PC-9 (cell line): ENCODE data around the gene CCDC30. TPM values are rescaled to one million over a fixed set of nuclear protein-coding genes. Genes with fewer than 3 reads are reported as not detected.

ENCODE experiments used
- BruUV-seq: library from RNA; stranded (reverse); fragments of 400-500 nt; replicated peaks from 2 replicates; lab custom pipeline; 2021; lab: Mats Ljungman, UMichigan
- CTCF ChIA-PET: fragments of 300-600 bp; sonication (Branson Sonifier 250); formaldehyde crosslinking; loops from one replicate; lab custom pipeline; 2022; ENCODE audit warnings: antibody characterized with exemption; lab: Charles Lee
- POLR2A ChIA-PET: fragments of 300-600 bp; sonication (Branson Sonifier 250); formaldehyde crosslinking; loops from one replicate; lab custom pipeline; 2022; ENCODE audit warnings: antibody characterized with exemption; ENCODE audit not compliant: unreplicated experiment; lab: Charles Lee
- DNase-seq, 2 experiments: peaks; one replicate each; pipeline versions ENCODE4 v3.0.0 to v3.0.0-alpha.2; 2015 to 2022; ENCODE audit warnings: mixed read lengths in 1 of 2
- H2AFZ ChIP-seq: fragments of 200-600 bp; sonication (generic); 2 replicates; pipeline ENCODE4 v1.8.1; 2017; ENCODE audit warnings: antibody characterized with exemption
- H3F3A ChIP-seq: fragments of 200-600 bp; sonication (generic); 2 replicates; pipeline ENCODE4 v1.8.1; 2017; ENCODE audit warnings: antibody characterized with exemption, mild to moderate bottlenecking, low read depth; ENCODE audit not compliant: insufficient read depth
- H3K27ac ChIP-seq: fragments of 200-600 bp; sonication (generic); 2 replicates; pipeline ENCODE4 v1.6.1; 2016; ENCODE audit warnings: mixed run types
- H3K27me3 ChIP-seq: fragments of 200-600 bp; sonication (generic); 2 replicates; pipeline ENCODE4 v1.6.1; 2016; ENCODE audit warnings: low read depth, mixed run types; ENCODE audit not compliant: insufficient read depth
- H3K36me3 ChIP-seq: fragments of 200-600 bp; sonication (generic); 2 replicates; pipeline ENCODE4 v1.6.1; 2016; ENCODE audit warnings: low read depth, mixed run types
- H3K4me1 ChIP-seq: fragments of 200-600 bp; sonication (generic); replicated peaks from 2 replicates; pipeline ENCODE4 v1.6.1; 2016; ENCODE audit warnings: mixed run types; ENCODE audit not compliant: insufficient read depth
- H3K4me2 ChIP-seq: fragments of 200-600 bp; sonication (generic); 2 replicates; pipeline ENCODE4 v1.6.1; 2017; ENCODE audit warnings: mixed run types
- H3K4me3 ChIP-seq: fragments of 200-600 bp; sonication (generic); 2 replicates; pipeline ENCODE4 v1.6.1; 2016; ENCODE audit warnings: mixed run types
- H3K79me2 ChIP-seq: fragments of 200-600 bp; sonication (generic); 2 replicates; pipeline ENCODE4 v1.6.1; 2017; ENCODE audit warnings: low read depth, mixed run types
- H3K9me2 ChIP-seq: fragments of 200-600 bp; sonication (generic); 2 replicates; pipeline ENCODE4 v1.8.1; 2017; ENCODE audit warnings: mild to moderate bottlenecking; ENCODE audit not compliant: insufficient read depth
- H3K9me3 ChIP-seq: fragments of 200-600 bp; sonication (generic); 2 replicates; pipeline ENCODE4 v1.8.1; 2016; ENCODE audit warnings: low read depth; ENCODE audit not compliant: insufficient read depth
- H4K20me1 ChIP-seq: fragments of 200-600 bp; sonication (generic); 2 replicates; pipeline ENCODE4 v1.8.1; 2017; ENCODE audit not compliant: insufficient read depth
- EZH2 ChIP-seq: fragments of 200-600 bp; sonication (generic); IDR thresholded peaks from 2 replicates; pipeline ENCODE4 v1.8.0; 2017; ENCODE audit warnings: antibody characterized with exemption, low read depth
- intact Hi-C: fragments of 100-400 bp; cut with micrococcal nuclease; formaldehyde crosslinking; loops from one replicate; pipeline ENCODE4 v1.10.0; 2022; ENCODE audit not compliant: unreplicated experiment
- total RNA-seq: library from RNA; stranded (reverse); gene quantifications from 2 replicates; pipeline ENCODE4 v1.2.3, GENCODE V29; 2021
- TF ChIP-seq, protein P1 (sequence below): fragments of 200-600 bp; sonication (generic); conservative IDR thresholded peaks from 2 replicates; pipeline ENCODE4 v1.6.1; 2017; ENCODE audit warnings: mixed run types, antibody characterized with exemption, mild to moderate bottlenecking, moderate library complexity

The CCDC30 gene
- total RNA-seq, 1 experiment from 2014 or later = 10.2 TPM

GRCh38 chr1:42675467-42675866 lies 212.4 kb downstream of the CCDC30 start:
- Histone ChIP-seq H2AFZ (no peak overlapping the region), H3K9me2 (no peaks in the 10 kb centered on the region), H3F3A (0 out of 2 replicates have a peak, but pooled peaks cover 3% of the 10 kb centered on the region), H3K9me3 (no peaks in the 10 kb centered on the region), H3K36me3 (no peaks in the 10 kb centered on the region), H3K79me2 (peaks cover 5% of the 10 kb centered on the region), H3K4me2 (no peak overlapping the region), H3K27me3 (no peaks in the 10 kb centered on the region), H3K4me1 (peaks cover 4% of the 10 kb centered on the region), H3K27ac (no peak overlapping the region), H3K4me3 (no peak overlapping the region), H4K20me1 (no peaks in the 10 kb centered on the region)
- ChIA-PET POLR2A (no interaction called here), CTCF (no interaction called here)
- no peak for DNase-seq
- no peak for TF ChIP-seq EZH2
- TF ChIP-seq, protein P1, sequence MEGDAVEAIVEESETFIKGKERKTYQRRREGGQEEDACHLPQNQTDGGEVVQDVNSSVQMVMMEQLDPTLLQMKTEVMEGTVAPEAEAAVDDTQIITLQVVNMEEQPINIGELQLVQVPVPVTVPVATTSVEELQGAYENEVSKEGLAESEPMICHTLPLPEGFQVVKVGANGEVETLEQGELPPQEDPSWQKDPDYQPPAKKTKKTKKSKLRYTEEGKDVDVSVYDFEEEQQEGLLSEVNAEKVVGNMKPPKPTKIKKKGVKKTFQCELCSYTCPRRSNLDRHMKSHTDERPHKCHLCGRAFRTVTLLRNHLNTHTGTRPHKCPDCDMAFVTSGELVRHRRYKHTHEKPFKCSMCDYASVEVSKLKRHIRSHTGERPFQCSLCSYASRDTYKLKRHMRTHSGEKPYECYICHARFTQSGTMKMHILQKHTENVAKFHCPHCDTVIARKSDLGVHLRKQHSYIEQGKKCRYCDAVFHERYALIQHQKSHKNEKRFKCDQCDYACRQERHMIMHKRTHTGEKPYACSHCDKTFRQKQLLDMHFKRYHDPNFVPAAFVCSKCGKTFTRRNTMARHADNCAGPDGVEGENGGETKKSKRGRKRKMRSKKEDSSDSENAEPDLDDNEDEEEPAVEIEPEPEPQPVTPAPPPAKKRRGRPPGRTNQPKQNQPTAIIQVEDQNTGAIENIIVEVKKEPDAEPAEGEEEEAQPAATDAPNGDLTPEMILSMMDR = no peak
- intact Hi-C loops = no loop called here
- BruUV-seq = no TSS peak

- Histone ChIP-seq H3K27ac (no peak overlapping the region), H2AFZ (no peak overlapping the region), H3K4me1 (peaks cover 10% of the 10 kb centered on the region), H3K4me3 (no peak overlapping the region), H4K20me1 (no peaks in the 10 kb centered on the region), H3F3A (0 out of 2 replicates have a peak, but pooled peaks cover 3% of the 10 kb centered on the region), H3K9me2 (no peaks in the 10 kb centered on the region), H3K79me2 (peaks cover 17% of the 10 kb centered on the region), H3K27me3 (no peaks in the 10 kb centered on the region), H3K36me3 (no peaks in the 10 kb centered on the region), H3K9me3 (no peaks in the 10 kb centered on the region), H3K4me2 (no peak overlapping the region)
- no peak for DNase-seq
- TF ChIP-seq, protein P1 = no peak
- TF ChIP-seq EZH2 = no peak
- intact Hi-C loops = no loop called here
- ChIA-PET CTCF (interaction anchor here (0.5 kb wide), 1 partner anchor 332 kb away, joined by 4 read pairs; no protein-coding TSS in a partner anchor), POLR2A (interaction anchor here (0.7 kb wide), 1 partner anchor 215 kb away, joined by 5 read pairs; no protein-coding TSS in a partner anchor)
- no TSS peak for BruUV-seq
Measured at GRCh38 chr1:42676534-42677087, 213.5 kb downstream of the CCDC30 start.

- ChIA-PET CTCF (no interaction called here), POLR2A (interaction anchor here (0.6 kb wide), 1 partner anchor 87 kb away, joined by 4 read pairs; the partner anchor contains the start of genes C1orf50 and P3H1)
- H2AFZ ChIP-seq = no peak overlapping the region
- peaks cover 14% of the 10 kb centered on the region for H4K20me1 ChIP-seq
- H3F3A ChIP-seq = peaks cover 6% of the 10 kb centered on the region; the same call in 1 of the 2 replicates
- H3K27me3 ChIP-seq = no peaks in the 10 kb centered on the region
- no peak overlapping the region for H3K27ac ChIP-seq
- H3K4me1 ChIP-seq = peaks cover 16% of the 10 kb centered on the region
- H3K79me2 ChIP-seq = peaks cover 35% of the 10 kb centered on the region
- H3K9me3 ChIP-seq = no peaks in the 10 kb centered on the region
- H3K4me3 ChIP-seq = no peak overlapping the region
- intact Hi-C loops = no loop called here
- H3K36me3 ChIP-seq = peaks cover 9% of the 10 kb centered on the region; the same call in 1 of the 2 replicates
- no TSS peak for BruUV-seq
- no peaks in the 10 kb centered on the region for H3K9me2 ChIP-seq
- TF ChIP-seq EZH2 = no peak
- TF ChIP-seq, protein P1 = no peak
- no peak overlapping the region for H3K4me2 ChIP-seq
- no peak for DNase-seq
Measured at GRCh38 chr1:42679364-42679983, 216.4 kb downstream of the CCDC30 start.
